ENCODE results near the gene PIK3C2G. TPM values are rescaled to one million over a fixed set of nuclear protein-coding genes. Genes with fewer than 3 reads are reported as not detected.

Gene PIK3C2G
- total and polyA plus RNA-seq, 2 of the 13 experiments (the other 11 are each of a cell fraction or from before 2014, with no cell fraction given) = not detected

DNA sequence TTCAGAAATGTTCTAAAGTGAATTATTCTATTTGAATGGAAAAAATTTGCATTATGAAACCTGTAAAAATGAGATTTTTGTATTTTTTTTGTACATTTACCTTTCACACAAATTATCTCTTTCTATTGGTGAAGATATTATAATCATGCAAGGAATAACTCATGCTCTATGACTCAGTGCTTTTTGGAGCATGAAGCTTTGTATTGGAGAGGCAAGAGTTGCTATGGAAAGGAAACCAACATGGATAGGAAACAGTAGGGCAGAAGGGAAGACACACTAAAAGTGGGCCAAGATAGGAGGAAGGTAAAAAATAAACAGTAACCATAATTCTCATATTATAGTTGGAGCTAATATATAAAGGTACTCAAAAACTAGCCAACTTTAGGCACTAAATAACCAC is 397.5 kb downstream of the PIK3C2G start:
- in situ Hi-C loops (cut with HindIII; ENCODE audit: extremely low pct_ligation_motif_present, low pct_unique_long_range_greater_than_20kb) (no loop called here), intact Hi-C loops (cut with micrococcal nuclease; ENCODE audit: unreplicated experiment) (no loop called here)
- no peaks in the 10 kb centered on the region for H4K20me1 ChIP-seq (ENCODE audit: insufficient read depth, low read length)
- ChIA-PET POLR2A (no interaction called here), CTCF (ENCODE audit: low intra/inter-chr PET ratio, low total read pairs) (no interaction called here)
- FAIRE-seq (no peak), DNase-seq (ENCODE audit: low spot score) (no peak), ATAC-seq (no peak)
- no peaks in the 10 kb centered on the region for H3K27me3 ChIP-seq (ENCODE audit: control insufficient read depth in 1 of 2, insufficient read depth in 2 of 2, low read length in 2 of 2)
- no peak overlapping the region for H2AFZ ChIP-seq (ENCODE audit: low read length)
- H3K9me3 ChIP-seq (ENCODE audit: low read length) = no peaks in the 10 kb centered on the region
- H3K4me3 ChIP-seq (replicated peaks in 1 of 3; ENCODE audit: insufficient read depth in 1 of 3, low read depth in 2 of 3, low read length in 3 of 3) = no peak overlapping the region
- H3K27ac ChIP-seq (ENCODE audit: extremely low read length, insufficient read depth, low read length) = no peak overlapping the region
- no peaks in the 10 kb centered on the region for H3K79me2 ChIP-seq (ENCODE audit: insufficient read depth, low read length)
- no peak overlapping the region for H3K4me2 ChIP-seq (ENCODE audit: low read depth, low read length)
- no peaks in the 10 kb centered on the region for H3K4me1 ChIP-seq (ENCODE audit: insufficient read depth, low read length)
- H3K36me3 ChIP-seq (replicated peaks in 1 of 2; ENCODE audit: control insufficient read depth in 1 of 2, insufficient read depth in 2 of 2, low read length in 2 of 2) = no peaks in the 10 kb centered on the region
- BruUV-seq (replicated peaks) = no TSS peak
- H3K9ac ChIP-seq (ENCODE audit: insufficient read depth, low read depth, low read length) = no peak overlapping the region
- TF ChIP-seq MED13 (CRISPR knock-in tag; IDR thresholded peaks at IDR 0.05) = no peak
- no peak for TF ChIP-seq KLF15 (CRISPR knock-in tag; IDR thresholded peaks at IDR 0.05; ENCODE audit: borderline replicate concordance)
- TF ChIP-seq HMG20B (CRISPR knock-in tag; conservative IDR thresholded peaks at IDR 0.05) = no peak
- TF ChIP-seq ZNF354B (CRISPR knock-in tag; IDR thresholded peaks at IDR 0.05) = no peak
- no peak for TF ChIP-seq PHF21A (CRISPR knock-in tag; IDR thresholded peaks at IDR 0.05)
- TF ChIP-seq, protein P1, sequence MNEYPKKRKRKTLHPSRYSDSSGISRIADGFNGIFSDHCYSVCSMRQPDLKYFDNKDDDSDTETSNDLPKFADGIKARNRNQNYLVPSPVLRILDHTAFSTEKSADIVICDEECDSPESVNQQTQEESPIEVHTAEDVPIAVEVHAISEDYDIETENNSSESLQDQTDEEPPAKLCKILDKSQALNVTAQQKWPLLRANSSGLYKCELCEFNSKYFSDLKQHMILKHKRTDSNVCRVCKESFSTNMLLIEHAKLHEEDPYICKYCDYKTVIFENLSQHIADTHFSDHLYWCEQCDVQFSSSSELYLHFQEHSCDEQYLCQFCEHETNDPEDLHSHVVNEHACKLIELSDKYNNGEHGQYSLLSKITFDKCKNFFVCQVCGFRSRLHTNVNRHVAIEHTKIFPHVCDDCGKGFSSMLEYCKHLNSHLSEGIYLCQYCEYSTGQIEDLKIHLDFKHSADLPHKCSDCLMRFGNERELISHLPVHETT (CRISPR knock-in tag; conservative IDR thresholded peaks at IDR 0.05) = no peak
- no peak for TF ChIP-seq HOXA9 (CRISPR knock-in tag; IDR thresholded peaks at IDR 0.05; ENCODE audit: borderline replicate concordance)
- no peak for TF ChIP-seq ZNF766 (CRISPR knock-in tag; IDR thresholded peaks at IDR 0.05; ENCODE audit: borderline replicate concordance)
- TF ChIP-seq, protein P2, sequence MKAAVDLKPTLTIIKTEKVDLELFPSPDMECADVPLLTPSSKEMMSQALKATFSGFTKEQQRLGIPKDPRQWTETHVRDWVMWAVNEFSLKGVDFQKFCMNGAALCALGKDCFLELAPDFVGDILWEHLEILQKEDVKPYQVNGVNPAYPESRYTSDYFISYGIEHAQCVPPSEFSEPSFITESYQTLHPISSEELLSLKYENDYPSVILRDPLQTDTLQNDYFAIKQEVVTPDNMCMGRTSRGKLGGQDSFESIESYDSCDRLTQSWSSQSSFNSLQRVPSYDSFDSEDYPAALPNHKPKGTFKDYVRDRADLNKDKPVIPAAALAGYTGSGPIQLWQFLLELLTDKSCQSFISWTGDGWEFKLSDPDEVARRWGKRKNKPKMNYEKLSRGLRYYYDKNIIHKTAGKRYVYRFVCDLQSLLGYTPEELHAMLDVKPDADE (CRISPR knock-in tag; IDR thresholded peaks at IDR 0.05) = no peak
- no peak for TF ChIP-seq FOXK1 (CRISPR knock-in tag; IDR thresholded peaks at IDR 0.05; ENCODE audit: borderline replicate concordance, low read depth)
- TF ChIP-seq, protein P3, sequence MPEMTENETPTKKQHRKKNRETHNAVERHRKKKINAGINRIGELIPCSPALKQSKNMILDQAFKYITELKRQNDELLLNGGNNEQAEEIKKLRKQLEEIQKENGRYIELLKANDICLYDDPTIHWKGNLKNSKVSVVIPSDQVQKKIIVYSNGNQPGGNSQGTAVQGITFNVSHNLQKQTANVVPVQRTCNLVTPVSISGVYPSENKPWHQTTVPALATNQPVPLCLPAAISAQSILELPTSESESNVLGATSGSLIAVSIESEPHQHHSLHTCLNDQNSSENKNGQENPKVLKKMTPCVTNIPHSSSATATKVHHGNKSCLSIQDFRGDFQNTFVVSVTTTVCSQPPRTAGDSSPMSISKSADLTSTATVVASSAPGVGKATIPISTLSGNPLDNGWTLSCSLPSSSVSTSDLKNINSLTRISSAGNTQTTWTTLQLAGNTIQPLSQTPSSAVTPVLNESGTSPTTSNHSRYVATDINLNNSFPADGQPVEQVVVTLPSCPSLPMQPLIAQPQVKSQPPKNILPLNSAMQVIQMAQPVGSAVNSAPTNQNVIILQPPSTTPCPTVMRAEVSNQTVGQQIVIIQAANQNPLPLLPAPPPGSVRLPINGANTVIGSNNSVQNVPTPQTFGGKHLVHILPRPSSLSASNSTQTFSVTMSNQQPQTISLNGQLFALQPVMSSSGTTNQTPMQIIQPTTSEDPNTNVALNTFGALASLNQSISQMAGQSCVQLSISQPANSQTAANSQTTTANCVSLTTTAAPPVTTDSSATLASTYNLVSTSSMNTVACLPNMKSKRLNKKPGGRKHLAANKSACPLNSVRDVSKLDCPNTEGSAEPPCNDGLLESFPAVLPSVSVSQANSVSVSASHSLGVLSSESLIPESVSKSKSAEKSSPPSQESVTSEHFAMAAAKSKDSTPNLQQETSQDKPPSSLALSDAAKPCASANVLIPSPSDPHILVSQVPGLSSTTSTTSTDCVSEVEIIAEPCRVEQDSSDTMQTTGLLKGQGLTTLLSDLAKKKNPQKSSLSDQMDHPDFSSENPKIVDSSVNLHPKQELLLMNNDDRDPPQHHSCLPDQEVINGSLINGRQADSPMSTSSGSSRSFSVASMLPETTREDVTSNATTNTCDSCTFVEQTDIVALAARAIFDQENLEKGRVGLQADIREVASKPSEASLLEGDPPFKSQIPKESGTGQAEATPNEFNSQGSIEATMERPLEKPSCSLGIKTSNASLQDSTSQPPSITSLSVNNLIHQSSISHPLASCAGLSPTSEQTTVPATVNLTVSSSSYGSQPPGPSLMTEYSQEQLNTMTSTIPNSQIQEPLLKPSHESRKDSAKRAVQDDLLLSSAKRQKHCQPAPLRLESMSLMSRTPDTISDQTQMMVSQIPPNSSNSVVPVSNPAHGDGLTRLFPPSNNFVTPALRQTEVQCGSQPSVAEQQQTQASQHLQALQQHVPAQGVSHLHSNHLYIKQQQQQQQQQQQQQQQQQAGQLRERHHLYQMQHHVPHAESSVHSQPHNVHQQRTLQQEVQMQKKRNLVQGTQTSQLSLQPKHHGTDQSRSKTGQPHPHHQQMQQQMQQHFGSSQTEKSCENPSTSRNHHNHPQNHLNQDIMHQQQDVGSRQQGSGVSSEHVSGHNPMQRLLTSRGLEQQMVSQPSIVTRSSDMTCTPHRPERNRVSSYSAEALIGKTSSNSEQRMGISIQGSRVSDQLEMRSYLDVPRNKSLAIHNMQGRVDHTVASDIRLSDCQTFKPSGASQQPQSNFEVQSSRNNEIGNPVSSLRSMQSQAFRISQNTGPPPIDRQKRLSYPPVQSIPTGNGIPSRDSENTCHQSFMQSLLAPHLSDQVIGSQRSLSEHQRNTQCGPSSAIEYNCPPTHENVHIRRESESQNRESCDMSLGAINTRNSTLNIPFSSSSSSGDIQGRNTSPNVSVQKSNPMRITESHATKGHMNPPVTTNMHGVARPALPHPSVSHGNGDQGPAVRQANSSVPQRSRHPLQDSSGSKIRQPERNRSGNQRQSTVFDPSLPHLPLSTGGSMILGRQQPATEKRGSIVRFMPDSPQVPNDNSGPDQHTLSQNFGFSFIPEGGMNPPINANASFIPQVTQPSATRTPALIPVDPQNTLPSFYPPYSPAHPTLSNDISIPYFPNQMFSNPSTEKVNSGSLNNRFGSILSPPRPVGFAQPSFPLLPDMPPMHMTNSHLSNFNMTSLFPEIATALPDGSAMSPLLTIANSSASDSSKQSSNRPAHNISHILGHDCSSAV (CRISPR knock-in tag; IDR thresholded peaks at IDR 0.05; ENCODE audit: borderline replicate concordance) = no peak
- no peak for TF ChIP-seq CENPX (CRISPR knock-in tag; IDR thresholded peaks at IDR 0.05)
- TF ChIP-seq ZNF782 (CRISPR knock-in tag; IDR thresholded peaks at IDR 0.05; ENCODE audit: borderline replicate concordance) = no peak
- TF ChIP-seq, protein P4, sequence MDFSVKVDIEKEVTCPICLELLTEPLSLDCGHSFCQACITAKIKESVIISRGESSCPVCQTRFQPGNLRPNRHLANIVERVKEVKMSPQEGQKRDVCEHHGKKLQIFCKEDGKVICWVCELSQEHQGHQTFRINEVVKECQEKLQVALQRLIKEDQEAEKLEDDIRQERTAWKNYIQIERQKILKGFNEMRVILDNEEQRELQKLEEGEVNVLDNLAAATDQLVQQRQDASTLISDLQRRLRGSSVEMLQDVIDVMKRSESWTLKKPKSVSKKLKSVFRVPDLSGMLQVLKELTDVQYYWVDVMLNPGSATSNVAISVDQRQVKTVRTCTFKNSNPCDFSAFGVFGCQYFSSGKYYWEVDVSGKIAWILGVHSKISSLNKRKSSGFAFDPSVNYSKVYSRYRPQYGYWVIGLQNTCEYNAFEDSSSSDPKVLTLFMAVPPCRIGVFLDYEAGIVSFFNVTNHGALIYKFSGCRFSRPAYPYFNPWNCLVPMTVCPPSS (IDR thresholded peaks at IDR 0.05) = no peak
